GM19043 (cell line): ENCODE data around the gene KRTAP10-3.

Source experiments
- ATAC-seq: cut with Tn5 transposase; IDR thresholded peaks from one replicate; pipeline ENCODE4 v1.9.1; 2021; ENCODE audit warnings: low read depth; ENCODE audit not compliant: unreplicated experiment

KRTAP10-3 gene

GRCh38 chr21:44530903-44531605 lies 27.5 kb downstream of the KRTAP10-3 start:
- ATAC-seq, result no peak

- no peak for ATAC-seq
These were observed 28.2 kb downstream of the KRTAP10-3 start for GRCh38 chr21:44530221-44530902.

- no peak for ATAC-seq
These were observed 29.0 kb downstream of the KRTAP10-3 start for GRCh38 chr21:44529503-44530125.

DNA sequence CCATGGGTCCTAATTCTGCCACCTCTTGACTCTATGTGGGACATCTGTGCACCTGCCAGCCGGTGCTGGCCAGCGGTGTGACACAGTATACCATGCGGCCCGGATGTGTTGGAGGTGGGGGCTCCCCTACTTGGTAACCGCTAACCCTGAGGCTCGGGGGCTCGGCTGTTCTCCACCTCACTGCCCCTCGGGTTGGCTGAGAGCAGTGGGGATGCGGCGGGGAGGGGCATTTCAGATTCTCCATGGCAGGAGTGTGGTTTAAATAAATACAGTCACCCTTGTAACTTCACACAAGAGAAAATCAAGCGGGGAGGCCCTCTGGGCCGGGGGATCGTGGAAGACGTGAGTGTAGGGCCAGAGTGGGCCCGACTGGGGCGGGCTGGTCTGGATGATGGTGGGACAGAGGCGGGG lies 29.6 kb downstream of the KRTAP10-3 start:
- ATAC-seq, result no peak

DNA sequence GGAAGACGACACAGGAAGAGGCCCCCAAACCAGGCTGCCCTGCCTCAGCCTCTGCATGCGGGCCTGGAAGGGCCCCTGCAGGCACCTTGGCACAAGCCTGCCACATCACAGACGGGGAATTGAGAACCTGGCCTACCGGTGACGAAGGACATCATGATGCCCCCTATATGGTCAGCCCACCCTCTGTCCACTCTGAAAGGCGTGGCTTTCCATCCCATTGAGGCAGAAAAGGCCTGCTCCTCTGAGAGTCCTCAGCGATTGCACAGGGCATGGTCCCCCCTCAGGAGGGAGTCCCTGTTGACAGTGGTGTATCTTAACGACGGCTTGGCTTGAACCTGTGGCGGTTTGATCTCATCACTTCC lies 30.0 kb downstream of the KRTAP10-3 start:
- ATAC-seq, result no peak

- no peak for ATAC-seq
These were observed 30.5 kb downstream of the KRTAP10-3 start for GRCh38 chr21:44527983-44528633.

DNA sequence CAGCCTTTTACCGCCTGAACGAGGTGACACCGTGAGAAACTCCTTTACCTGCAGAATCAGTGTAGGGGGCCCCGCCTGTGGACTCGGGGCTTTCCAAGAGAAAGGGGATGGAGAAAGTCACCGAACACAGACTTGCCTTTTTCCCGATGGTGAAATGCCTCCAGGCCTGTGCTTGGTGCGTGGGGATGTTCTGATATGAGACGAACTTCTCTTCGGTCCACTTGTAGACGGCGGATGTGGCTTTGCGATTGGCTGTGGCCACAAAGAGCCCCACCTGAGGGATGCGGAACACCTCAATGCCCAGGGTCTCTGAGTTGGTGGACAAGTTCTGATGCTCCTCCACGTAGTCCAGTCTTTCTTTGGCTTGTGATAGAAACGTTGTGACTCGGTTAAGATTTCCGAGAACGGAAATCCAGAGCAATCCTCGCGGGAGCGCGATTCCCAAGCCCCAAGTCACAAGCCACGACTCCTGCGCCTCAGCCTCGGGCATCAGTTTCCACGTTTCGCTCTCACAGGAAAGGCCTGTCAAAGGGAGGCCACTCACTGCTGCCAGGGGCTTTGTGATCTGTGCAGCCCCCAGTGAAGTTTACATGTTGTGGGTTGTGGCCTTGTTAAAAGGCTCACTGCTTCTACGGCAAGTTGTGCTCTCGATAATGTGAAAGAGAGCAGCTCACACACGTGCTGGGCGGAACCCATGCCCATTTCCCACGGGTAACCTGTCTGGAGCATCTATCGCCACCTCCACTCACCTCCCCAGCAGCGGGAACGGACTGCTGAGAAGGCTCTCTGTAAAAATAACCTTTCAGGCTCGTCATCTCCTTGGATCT lies 31.2 kb downstream of the KRTAP10-3 start:
- no peak for ATAC-seq

GRCh38 chr21:44526096-44526997 lies 32.2 kb downstream of the KRTAP10-3 start:
- no peak for ATAC-seq

- no peak for ATAC-seq
These were observed 33.1 kb downstream of the KRTAP10-3 start for GRCh38 chr21:44525391-44526095.

DNA sequence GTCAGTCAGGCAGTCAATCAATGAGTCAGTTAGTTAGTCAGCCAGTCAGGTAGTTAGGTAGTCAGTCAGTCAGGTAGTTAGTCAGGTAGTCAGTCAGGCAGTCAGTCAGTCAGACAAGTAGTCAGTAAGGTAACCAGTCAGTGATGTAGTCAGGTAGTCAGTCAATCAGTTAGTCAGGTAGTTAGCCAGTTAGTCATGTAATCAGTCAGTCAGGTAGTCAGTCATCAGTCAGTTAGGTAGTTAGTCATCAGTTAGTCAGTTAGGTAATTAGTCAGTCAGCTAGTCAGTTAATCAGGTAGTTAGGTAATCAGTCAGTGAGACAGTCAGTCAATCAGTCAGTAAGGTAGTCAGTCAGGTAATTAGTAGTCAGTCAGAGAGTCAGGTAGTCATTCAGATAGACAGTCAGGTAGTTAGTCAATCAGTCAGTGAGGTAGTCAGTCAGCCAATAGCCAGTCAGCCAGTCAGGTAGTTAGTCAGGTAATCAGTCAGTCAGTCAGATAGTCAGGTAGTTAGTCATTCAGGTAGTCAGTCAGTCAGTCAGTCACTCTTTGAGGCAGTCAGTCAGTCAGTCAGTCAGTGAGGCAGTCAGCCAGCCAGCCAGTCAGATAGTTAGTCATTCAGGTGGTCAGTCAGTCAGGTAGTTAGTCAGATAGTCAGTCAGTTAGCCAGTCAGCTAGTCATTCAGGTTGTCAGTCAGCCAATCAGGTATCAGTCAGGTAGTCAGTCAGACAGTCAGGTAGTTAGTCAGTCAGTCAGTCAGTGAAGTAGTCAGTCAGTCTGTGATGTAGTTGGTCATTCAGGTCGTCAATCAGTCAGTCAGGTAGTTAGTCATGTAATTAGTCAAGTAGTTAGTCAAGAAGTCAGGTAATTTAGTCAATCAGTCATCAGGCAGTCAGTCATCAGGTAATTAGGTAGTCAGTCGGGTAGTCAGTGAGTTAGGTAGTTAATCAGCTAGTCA lies 33.9 kb downstream of the KRTAP10-3 start:
- ATAC-seq, result no peak

GRCh38 chr21:44523567-44524413 lies 34.8 kb downstream of the KRTAP10-3 start:
- no peak for ATAC-seq

DNA sequence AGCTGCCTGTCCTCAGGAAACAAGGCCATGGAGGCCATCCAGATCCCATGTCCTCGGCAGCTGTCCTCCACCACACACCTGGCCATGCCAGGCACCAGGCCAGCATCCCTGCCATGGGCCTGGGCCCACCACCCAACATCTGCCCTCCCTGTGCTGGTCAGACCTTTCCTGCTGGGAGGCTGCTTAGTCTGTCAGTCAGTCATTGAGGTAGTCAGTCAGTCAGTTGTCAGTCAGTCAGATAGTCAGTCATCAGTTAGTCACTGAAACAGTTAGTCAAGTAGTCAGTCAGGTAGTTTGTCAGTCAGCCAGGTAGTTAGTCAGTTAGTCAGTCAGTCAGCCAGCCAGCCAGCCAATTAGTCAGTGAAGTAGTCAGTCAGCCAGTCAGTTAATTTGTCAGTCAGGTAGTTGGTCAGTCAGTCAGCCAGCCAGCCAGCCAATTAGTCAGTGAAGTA lies 35.8 kb downstream of the KRTAP10-3 start:
- ATAC-seq, result no peak

GRCh38 chr21:44521928-44522752 lies 36.5 kb downstream of the KRTAP10-3 start:
- ATAC-seq, result no peak

- ATAC-seq, result no peak
These were observed 37.2 kb downstream of the KRTAP10-3 start for GRCh38 chr21:44521301-44521927.
